OCI-LY7 (cell line): ENCODE results near the gene GXYLT2. TPM values are rescaled to one million over a fixed set of nuclear protein-coding genes. Genes with fewer than 3 reads are reported as not detected.

ENCODE experiments used
- BruUV-seq: library from RNA; stranded (reverse); fragments of 400-500 nt; replicated peaks from 2 replicates; lab custom pipeline; 2021; lab: Mats Ljungman, UMichigan
- CTCF ChIA-PET: fragments of 300-600 bp; sonication (Branson Sonifier 250); formaldehyde crosslinking; loops from one replicate; lab custom pipeline; 2022; ENCODE audit warnings: antibody characterized with exemption; ENCODE audit not compliant: unreplicated experiment; lab: Charles Lee
- POLR2A ChIA-PET: fragments of 300-600 bp; sonication (Branson Sonifier 250); formaldehyde crosslinking; loops from one replicate; lab custom pipeline; 2022; ENCODE audit warnings: antibody characterized with exemption; lab: Charles Lee
- DNase-seq: peaks from one replicate; pipeline ENCODE4 v3.0.0-alpha.2; 2015; ENCODE audit warnings: low spot score
- H2AFZ ChIP-seq: fragments of 200-600 bp; sonication (generic), shearing (Covaris generic); 2 replicates; pipeline ENCODE4 v1.6.1; 2014; ENCODE audit warnings: mild to moderate bottlenecking, antibody characterized with exemption, low read length, moderate library complexity
- H3K27ac ChIP-seq: fragments of 200-600 bp; sonication (generic); 2 replicates; pipeline ENCODE4 v1.5.1; 2014; ENCODE audit warnings: mixed run types, low read depth, mild to moderate bottlenecking, moderate library complexity, low read length, inconsistent platforms; ENCODE audit not compliant: poor library complexity, severe bottlenecking
- H3K36me3 ChIP-seq: fragments of 200-600 bp; sonication (generic); 2 replicates; pipeline ENCODE4 v1.6.1; 2014; ENCODE audit warnings: mild to moderate bottlenecking, antibody characterized with exemption, low read length, moderate library complexity, mixed read lengths; ENCODE audit not compliant: insufficient read depth
- H3K4me1 ChIP-seq: fragments of 200-600 bp; sonication (generic); 2 replicates; pipeline ENCODE4 v1.5.1; 2014; ENCODE audit warnings: mild to moderate bottlenecking, low read length; ENCODE audit not compliant: insufficient read depth, poor library complexity, severe bottlenecking
- H3K4me2 ChIP-seq: fragments of 200-600 bp; sonication (generic); 2 replicates; pipeline ENCODE4 v1.6.1; 2014; ENCODE audit warnings: mild to moderate bottlenecking, low read length
- H3K4me3 ChIP-seq: fragments of 200-600 bp; sonication (generic); 2 replicates; pipeline ENCODE4 v1.5.1; 2014; ENCODE audit warnings: mild to moderate bottlenecking, low read depth, low read length; ENCODE audit not compliant: poor library complexity, severe bottlenecking
- H3K79me2 ChIP-seq: fragments of 200-600 bp; sonication (generic); 2 replicates; pipeline ENCODE4 v1.6.1; 2016; ENCODE audit warnings: low read depth, mild to moderate bottlenecking, low read length, moderate library complexity, mixed read lengths; ENCODE audit not compliant: insufficient read depth
- H3K9me2 ChIP-seq: fragments of 200-600 bp; sonication (generic); 2 replicates; pipeline ENCODE4 v1.6.1; 2016; ENCODE audit warnings: mild to moderate bottlenecking, low read length, mixed read lengths; ENCODE audit not compliant: insufficient read depth
- H3K9me3 ChIP-seq: fragments of 200-600 bp; sonication (generic); 2 replicates; pipeline ENCODE4 v1.6.1; 2014; ENCODE audit warnings: mild to moderate bottlenecking, mixed run types, low read length, mixed read lengths
- H4K20me1 ChIP-seq: fragments of 200-600 bp; sonication (generic); 2 replicates; pipeline ENCODE4 v1.6.1; 2014; ENCODE audit warnings: mild to moderate bottlenecking, antibody characterized with exemption, low read length, moderate library complexity, mixed read lengths; ENCODE audit not compliant: insufficient read depth
- EZH2phosphoT487 ChIP-seq: fragments of 200-600 bp; sonication (generic); IDR thresholded peaks from 2 replicates; pipeline ENCODE4 v1.6.1; 2018; ENCODE audit warnings: low read depth, borderline replicate concordance, mild to moderate bottlenecking, mixed run types, antibody characterized with exemption, low read length, moderate library complexity, mixed read lengths
- intact Hi-C: fragments of 100-400 bp; cut with micrococcal nuclease; formaldehyde crosslinking; loops from one replicate; pipeline ENCODE4 v1.10.0; 2022; ENCODE audit not compliant: unreplicated experiment
- total RNA-seq, 2 experiments: library from RNA; depleted of rRNA in 1 of 2; stranded (reverse); fragments of >200 nt in 1 of 2; shearing (Covaris generic) in 1 of 2; gene quantifications; 2 replicates each; pipeline ENCODE4 v1.2.3, GENCODE V29; 2014 to 2022
- TF ChIP-seq, protein P1 (sequence below): fragments of 200-600 bp; sonication (generic); conservative IDR thresholded peaks from 2 replicates; pipeline ENCODE4 v1.5.1; 2014; ENCODE audit warnings: mild to moderate bottlenecking, antibody characterized with exemption, low read length, moderate library complexity, mixed read lengths

Gene GXYLT2
- total RNA-seq, 2 experiments from 2014 or later, result not detected

- Histone ChIP-seq H3K4me3 (no peak overlapping the region), H3K79me2 (no peaks in the 10 kb centered on the region), H3K4me1 (no peaks in the 10 kb centered on the region), H3K9me3 (no peaks in the 10 kb centered on the region), H3K9me2 (no peaks in the 10 kb centered on the region), H3K36me3 (no peaks in the 10 kb centered on the region), H4K20me1 (no peaks in the 10 kb centered on the region), H3K4me2 (no peak overlapping the region), H3K27ac (no peak overlapping the region), H2AFZ (no peak overlapping the region)
- ChIA-PET POLR2A (no interaction called here), CTCF (no interaction called here)
- DNase-seq, result no peak
- TF ChIP-seq, protein P1, sequence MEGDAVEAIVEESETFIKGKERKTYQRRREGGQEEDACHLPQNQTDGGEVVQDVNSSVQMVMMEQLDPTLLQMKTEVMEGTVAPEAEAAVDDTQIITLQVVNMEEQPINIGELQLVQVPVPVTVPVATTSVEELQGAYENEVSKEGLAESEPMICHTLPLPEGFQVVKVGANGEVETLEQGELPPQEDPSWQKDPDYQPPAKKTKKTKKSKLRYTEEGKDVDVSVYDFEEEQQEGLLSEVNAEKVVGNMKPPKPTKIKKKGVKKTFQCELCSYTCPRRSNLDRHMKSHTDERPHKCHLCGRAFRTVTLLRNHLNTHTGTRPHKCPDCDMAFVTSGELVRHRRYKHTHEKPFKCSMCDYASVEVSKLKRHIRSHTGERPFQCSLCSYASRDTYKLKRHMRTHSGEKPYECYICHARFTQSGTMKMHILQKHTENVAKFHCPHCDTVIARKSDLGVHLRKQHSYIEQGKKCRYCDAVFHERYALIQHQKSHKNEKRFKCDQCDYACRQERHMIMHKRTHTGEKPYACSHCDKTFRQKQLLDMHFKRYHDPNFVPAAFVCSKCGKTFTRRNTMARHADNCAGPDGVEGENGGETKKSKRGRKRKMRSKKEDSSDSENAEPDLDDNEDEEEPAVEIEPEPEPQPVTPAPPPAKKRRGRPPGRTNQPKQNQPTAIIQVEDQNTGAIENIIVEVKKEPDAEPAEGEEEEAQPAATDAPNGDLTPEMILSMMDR, result no peak
- TF ChIP-seq EZH2phosphoT487, result no peak
- intact Hi-C loops, result loop anchor here (10.0 kb wide), 1 partner anchor 236 kb away; no protein-coding TSS in a partner anchor
- BruUV-seq, result no TSS peak
These were observed 103.0 kb downstream of the GXYLT2 start for GRCh38 chr3:72990701-72991395.

DNA sequence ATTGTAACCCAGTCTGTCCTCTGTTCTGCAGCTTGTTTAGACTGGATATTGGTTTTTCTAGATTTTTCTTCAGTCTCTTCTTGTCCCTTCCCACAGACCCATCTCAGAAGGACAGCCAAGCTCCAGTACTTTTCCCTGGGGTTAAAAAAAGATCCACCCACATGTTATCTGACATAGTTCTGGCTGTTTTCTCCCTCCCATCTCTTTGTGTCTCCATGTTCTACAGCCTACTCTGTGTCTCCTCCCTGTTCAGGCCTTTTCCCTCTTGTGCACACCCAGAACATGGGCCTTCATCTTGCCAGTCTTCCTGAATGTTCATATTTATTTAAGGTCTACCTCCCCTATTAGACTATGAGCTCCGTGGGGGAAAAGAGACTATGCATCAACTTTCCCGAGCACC, 103.7 kb downstream of the GXYLT2 start:
- Histone ChIP-seq H3K36me3 (no peaks in the 10 kb centered on the region), H3K4me2 (no peak overlapping the region), H3K79me2 (no peaks in the 10 kb centered on the region), H2AFZ (no peak overlapping the region), H3K9me3 (no peaks in the 10 kb centered on the region), H3K4me1 (peaks cover 6% of the 10 kb centered on the region), H3K9me2 (no peaks in the 10 kb centered on the region), H4K20me1 (no peaks in the 10 kb centered on the region), H3K27ac (no peak overlapping the region), H3K4me3 (no peak overlapping the region)
- CTCF ChIA-PET, result no interaction called here
- POLR2A ChIA-PET, result no interaction called here
- no peak for TF ChIP-seq EZH2phosphoT487
- TF ChIP-seq, protein P1, result no peak
- DNase-seq, result no peak
- intact Hi-C loops, result loop anchor here (10.0 kb wide), 1 partner anchor 237 kb away; no protein-coding TSS in a partner anchor
- no TSS peak for BruUV-seq

GRCh38 chr3:72993391-72993790, 105.5 kb downstream of the GXYLT2 start:
- Histone ChIP-seq H3K4me3 (no peak overlapping the region), H3K79me2 (peaks cover 15% of the 10 kb centered on the region), H3K9me3 (no peaks in the 10 kb centered on the region), H3K36me3 (peaks cover 5% of the 10 kb centered on the region; the same call in 1 of the 2 replicates), H3K9me2 (no peaks in the 10 kb centered on the region), H4K20me1 (peaks cover 6% of the 10 kb centered on the region), H3K4me2 (no peak overlapping the region), H2AFZ (no peak overlapping the region), H3K4me1 (peaks cover 11% of the 10 kb centered on the region), H3K27ac (no peak overlapping the region)
- TF ChIP-seq, protein P1, result peak; percentile 37; the same call in 1 of the 2 replicates
- no peak for TF ChIP-seq EZH2phosphoT487
- POLR2A ChIA-PET, result interaction anchor here (1.3 to 1.4 kb wide), 3 partner anchors 10 to 15 kb away, joined by 4 to 8 read pairs (median 4); no protein-coding TSS in a partner anchor
- no TSS peak for BruUV-seq
- DNase-seq, result no peak
- intact Hi-C loops, result loop anchor here (10.0 kb wide), 1 partner anchor 239 kb away; no protein-coding TSS in a partner anchor
- CTCF ChIA-PET, result no interaction called here
